HG03103 (cell line): ENCODE results near the gene RBFOX2.
"Not testable (repeated sequence)": the region's sequence is repeated elsewhere in the genome, so short reads cannot be mapped to it uniquely, and the experiment has no call there.

Experiments used
- ATAC-seq: cut with Tn5 transposase; IDR thresholded peaks from one replicate; pipeline ENCODE4 v1.9.1; 2021; ENCODE audit warnings: low read depth; ENCODE audit not compliant: unreplicated experiment

The RBFOX2 gene

GRCh38 chr22:36028646-36029405 lies at the start of gene RBFOX2:
RBFOX2 (minus strand) TSS chr22:36028824; CDS start chr22:36028425, 399 bp downstream.
- no peak for ATAC-seq

- ATAC-seq: no peak
Measured at GRCh38 chr22:36077271-36077670, 48.6 kb upstream of the RBFOX2 start.

- ATAC-seq: no peak
Measured at GRCh38 chr22:36075724-36076123, 47.1 kb upstream of the RBFOX2 start.

GRCh38 chr22:36075230-36075629 lies 46.6 kb upstream of the RBFOX2 start:
- no peak for ATAC-seq

GRCh38 chr22:36073476-36073875 lies 44.9 kb upstream of the RBFOX2 start:
- no peak for ATAC-seq

GRCh38 chr22:36070645-36071044 lies 42.0 kb upstream of the RBFOX2 start:
- not testable (repeated sequence) for ATAC-seq

GRCh38 chr22:36069368-36069767 lies 40.7 kb upstream of the RBFOX2 start:
- no peak for ATAC-seq

- ATAC-seq: no peak
Measured at GRCh38 chr22:36068776-36069344, 40.2 kb upstream of the RBFOX2 start.

- ATAC-seq: no peak
Measured at GRCh38 chr22:36067235-36067558, 38.6 kb upstream of the RBFOX2 start.

- no peak for ATAC-seq
Measured at GRCh38 chr22:36065775-36066544, 37.3 kb upstream of the RBFOX2 start.

- no peak for ATAC-seq
Measured at GRCh38 chr22:36065462-36065774, 36.8 kb upstream of the RBFOX2 start.

- ATAC-seq: no peak
Measured at GRCh38 chr22:36064358-36064757, 35.7 kb upstream of the RBFOX2 start.

- ATAC-seq: no peak
Measured at GRCh38 chr22:36056980-36057379, 28.4 kb upstream of the RBFOX2 start.

- ATAC-seq: no peak
Measured at GRCh38 chr22:36055376-36056295, 27.0 kb upstream of the RBFOX2 start.

- ATAC-seq: not testable (repeated sequence)
Measured at GRCh38 chr22:36054446-36054845, 25.8 kb upstream of the RBFOX2 start.

GRCh38 chr22:36053242-36054147 lies 24.9 kb upstream of the RBFOX2 start:
- ATAC-seq: no peak

- no peak for ATAC-seq
Measured at GRCh38 chr22:36052505-36052941, 23.9 kb upstream of the RBFOX2 start.

GRCh38 chr22:36049678-36049997 lies 21.0 kb upstream of the RBFOX2 start:
- ATAC-seq: no peak

- ATAC-seq: no peak
Measured at GRCh38 chr22:36048911-36049677, 20.5 kb upstream of the RBFOX2 start.
